Measurements from ENCODE around the gene ST6GALNAC6. TPM values are rescaled to one million over a fixed set of nuclear protein-coding genes. Genes with fewer than 3 reads are reported as not detected.

The ST6GALNAC6 gene
- total RNA-seq, 1 experiment from 2014 or later = 24.5 TPM

GRCh38 chr9:127847833-127848755, 51.3 kb downstream of the ST6GALNAC6 start:
- H3K36me3 ChIP-seq (ENCODE audit: control insufficient read depth in 1 of 2, insufficient read depth in 2 of 2, low read length in 2 of 2) = no peaks in the 10 kb centered on the region
- ATAC-seq (no peak), DNase-seq (ENCODE audit: low read depth, low spot score) (no peak)
- H3K27me3 ChIP-seq (ENCODE audit: insufficient read depth, low read length) = no peaks in the 10 kb centered on the region
- intact Hi-C loops (cut with micrococcal nuclease) = no loop called here
- no peak overlapping the region for H3K4me3 ChIP-seq (replicated peaks in 1 of 2; ENCODE audit: low read depth in 1 of 2, low read length in 2 of 2)
- ChIA-PET RAD21 (ENCODE audit: low non-redundant PET in 1 of 2, low total read pairs in 2 of 2, uncharacterized antibody in 2 of 2, unreplicated experiment in 2 of 2) (no interaction called here), CTCF (no interaction called here), POLR2A (no interaction called here)
- H3K9me2 ChIP-seq (ENCODE audit: insufficient read depth) = no peaks in the 10 kb centered on the region
- no peak overlapping the region for H3K27ac ChIP-seq (ENCODE audit: low read depth, low read length)
- H4K20me1 ChIP-seq (ENCODE audit: insufficient read depth) = no peaks in the 10 kb centered on the region
- no peaks in the 10 kb centered on the region for H3K4me1 ChIP-seq (ENCODE audit: control insufficient read depth in 1 of 2, insufficient read depth in 2 of 2, low read length in 2 of 2)
- no peak overlapping the region for H3K4me2 ChIP-seq (ENCODE audit: low read length)
- H3K79me2 ChIP-seq (ENCODE audit: insufficient read depth, low read length) = no peaks in the 10 kb centered on the region
- H3K9me3 ChIP-seq (ENCODE audit: control insufficient read depth in 1 of 2, insufficient read depth in 1 of 2, low read depth in 1 of 2, low read length in 2 of 2) = peaks cover 3 to 11% of the 10 kb centered on the region in 2 experiments; a peak in 2 of 4 replicates
- H3K9ac ChIP-seq (ENCODE audit: low read length) = no peak overlapping the region
- no peak overlapping the region for H2AFZ ChIP-seq (ENCODE audit: low read depth, low read length, poor library complexity, severe bottlenecking)
- no TSS peak for BruUV-seq (replicated peaks)
- TF ChIP-seq CBX3 (IDR thresholded peaks at IDR 0.05; ENCODE audit: low read depth) (no peak), EZH2 (IDR thresholded peaks at IDR 0.05) (no peak), SRF (IDR thresholded peaks at IDR 0.05; ENCODE audit: low read depth) (no peak), EZH2phosphoT487 (IDR thresholded peaks at IDR 0.05; ENCODE audit: borderline replicate concordance) (no peak), ZFX (IDR thresholded peaks at IDR 0.05) (no peak), POLR2AphosphoS5 (IDR thresholded peaks at IDR 0.05; ENCODE audit: low read depth, low read length) (no peak), SIN3A (IDR thresholded peaks at IDR 0.05; ENCODE audit: low read depth) (no peak), CEBPB (IDR thresholded peaks at IDR 0.05; ENCODE audit: low read depth) (no peak)

- H3K4me3 ChIP-seq (replicated peaks in 1 of 2; ENCODE audit: low read depth in 1 of 2, low read length in 2 of 2) = no peak overlapping the region
- no peak overlapping the region for H3K27ac ChIP-seq (ENCODE audit: low read depth, low read length)
- H3K36me3 ChIP-seq (ENCODE audit: control insufficient read depth in 1 of 2, insufficient read depth in 2 of 2, low read length in 2 of 2) = no peaks in the 10 kb centered on the region
- BruUV-seq (replicated peaks) = no TSS peak
- H3K79me2 ChIP-seq (ENCODE audit: insufficient read depth, low read length) = no peaks in the 10 kb centered on the region
- ATAC-seq (no peak), DNase-seq (ENCODE audit: low read depth, low spot score) (no peak)
- TF ChIP-seq EZH2 (IDR thresholded peaks at IDR 0.05) (no peak), JUND (IDR thresholded peaks at IDR 0.05) (no peak), ELF1 (IDR thresholded peaks at IDR 0.05; ENCODE audit: borderline replicate concordance, low read depth) (no peak), SRF (IDR thresholded peaks at IDR 0.05; ENCODE audit: low read depth) (no peak), CEBPB (IDR thresholded peaks at IDR 0.05; ENCODE audit: low read depth) (no peak), REST (IDR thresholded peaks at IDR 0.05; ENCODE audit: low read depth) (no peak), ATF3 (IDR thresholded peaks at IDR 0.05) (no peak), CBX3 (IDR thresholded peaks at IDR 0.05; ENCODE audit: low read depth) (no peak), MAX (IDR thresholded peaks at IDR 0.05) (no peak), YY1 (IDR thresholded peaks at IDR 0.05; ENCODE audit: extremely low read depth, insufficient replicate concordance, low read depth, low read length) (no peak), SIN3A (IDR thresholded peaks at IDR 0.05; ENCODE audit: low read depth) (no peak)
- no peaks in the 10 kb centered on the region for H3K27me3 ChIP-seq (ENCODE audit: insufficient read depth, low read length)
- peaks cover 3 to 11% of the 10 kb centered on the region in 2 experiments; a peak in 2 of 4 replicates for H3K9me3 ChIP-seq (ENCODE audit: control insufficient read depth in 1 of 2, insufficient read depth in 1 of 2, low read depth in 1 of 2, low read length in 2 of 2)
- no peak overlapping the region for H3K9ac ChIP-seq (ENCODE audit: low read length)
- intact Hi-C loops (cut with micrococcal nuclease) = no loop called here
- ChIA-PET RAD21 (ENCODE audit: low non-redundant PET in 1 of 2, low total read pairs in 2 of 2, uncharacterized antibody in 2 of 2, unreplicated experiment in 2 of 2) (no interaction called here), POLR2A (no interaction called here), CTCF (no interaction called here)
- H3K4me2 ChIP-seq (ENCODE audit: low read length) = no peak overlapping the region
- no peaks in the 10 kb centered on the region for H3K9me2 ChIP-seq (ENCODE audit: insufficient read depth)
- H2AFZ ChIP-seq (ENCODE audit: low read depth, low read length, poor library complexity, severe bottlenecking) = no peak overlapping the region
- H4K20me1 ChIP-seq (ENCODE audit: insufficient read depth) = no peaks in the 10 kb centered on the region
- H3K4me1 ChIP-seq (ENCODE audit: control insufficient read depth in 1 of 2, insufficient read depth in 2 of 2, low read length in 2 of 2) = no peaks in the 10 kb centered on the region
These were observed 52.3 kb downstream of the ST6GALNAC6 start for GRCh38 chr9:127847178-127847510.
